Chondrocyte (in vitro differentiated cells): ENCODE data around the gene NECTIN1. TPM values are rescaled to one million over a fixed set of nuclear protein-coding genes. Genes with fewer than 3 reads are reported as not detected.
"Not testable (repeated sequence)": the region's sequence is repeated elsewhere in the genome, so short reads cannot be mapped to it uniquely, and the experiment has no call there.

Experiments
- DNase-seq: peaks from one replicate; pipeline ENCODE4 v3.0.0; 2021; ENCODE audit warnings: mixed read lengths, low spot score
- H3K27ac Mint-ChIP-seq: one replicate; pipeline ENCODE4 v1.8.0; 2021; ENCODE audit warnings: mild to moderate bottlenecking, moderate library complexity, mixed read lengths; ENCODE audit not compliant: unreplicated experiment
- H3K27me3 Mint-ChIP-seq: 2 replicates; pipeline ENCODE4 v1.8.0; 2021; ENCODE audit warnings: low read depth, mixed read lengths
- H3K36me3 Mint-ChIP-seq: 2 replicates; pipeline ENCODE4 v1.8.0; 2021; ENCODE audit warnings: low read depth, mixed read lengths
- H3K4me1 Mint-ChIP-seq: 2 replicates; pipeline ENCODE4 v1.8.0; 2021; ENCODE audit warnings: low read depth, mild to moderate bottlenecking, mixed read lengths
- H3K4me3 Mint-ChIP-seq: one replicate; pipeline ENCODE4 v1.8.0; 2021; ENCODE audit warnings: mild to moderate bottlenecking, moderate library complexity, mixed read lengths; ENCODE audit not compliant: unreplicated experiment
- H3K9me3 Mint-ChIP-seq: 2 replicates; pipeline ENCODE4 v1.8.0; 2021; ENCODE audit warnings: low read depth, mixed read lengths
- CTCF ChIP-seq: fragments of 200-600 bp; sonication (generic); IDR thresholded peaks from 2 replicates; pipeline ENCODE4 v1.5.0; 2021; ENCODE audit warnings: antibody characterized with exemption, mild to moderate bottlenecking, moderate library complexity
- total RNA-seq: library from RNA; stranded (reverse); gene quantifications from 3 replicates; pipeline ENCODE4 v1.2.1, GENCODE V29; 2021

NECTIN1 gene
- total RNA-seq, 1 donor from 2014 or later, result 9.1 TPM

DNA sequence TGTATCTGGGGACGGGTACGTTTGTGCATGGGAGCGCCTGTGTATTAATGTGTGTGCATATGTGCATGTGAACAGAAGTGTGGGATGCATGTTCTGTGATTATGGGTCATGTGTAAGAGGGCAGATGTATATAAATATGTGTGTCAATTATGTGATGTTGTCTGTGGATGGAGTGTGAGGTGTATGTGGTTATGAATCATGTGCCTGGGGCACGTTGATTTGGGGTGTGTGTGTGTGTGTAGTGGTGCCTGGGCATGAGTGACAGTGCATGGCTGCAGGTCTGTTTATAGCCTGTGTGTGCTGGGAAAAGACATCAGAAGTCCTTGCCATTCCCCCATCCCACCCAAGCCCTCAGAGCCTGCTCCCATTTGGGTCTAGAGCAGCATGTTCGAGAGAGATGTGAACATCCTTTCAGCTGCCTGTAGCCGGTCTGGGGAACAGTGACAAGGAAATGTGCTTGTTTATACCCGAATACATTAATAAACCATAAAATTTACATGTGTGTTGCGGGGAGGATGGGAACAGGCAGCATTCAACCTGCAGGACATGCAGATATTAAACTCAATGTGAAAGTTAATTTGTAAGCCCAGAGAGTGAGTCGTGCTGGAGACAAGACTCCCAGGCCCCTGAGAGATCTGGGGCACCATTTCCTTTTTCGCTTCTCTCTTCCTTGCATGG, 129.0 kb downstream of the NECTIN1 start:
- DNase-seq, result no peak
- no peak for TF ChIP-seq CTCF
- H3K27me3 Mint-ChIP-seq, result peaks cover 5% of the 10 kb centered on the region
- peaks cover 15% of the 10 kb centered on the region for H3K4me1 Mint-ChIP-seq
- H3K27ac Mint-ChIP-seq, result no peak overlapping the region
- no peaks in the 10 kb centered on the region for H3K36me3 Mint-ChIP-seq
- H3K4me3 Mint-ChIP-seq, result no peak overlapping the region
- no peaks in the 10 kb centered on the region for H3K9me3 Mint-ChIP-seq

DNA sequence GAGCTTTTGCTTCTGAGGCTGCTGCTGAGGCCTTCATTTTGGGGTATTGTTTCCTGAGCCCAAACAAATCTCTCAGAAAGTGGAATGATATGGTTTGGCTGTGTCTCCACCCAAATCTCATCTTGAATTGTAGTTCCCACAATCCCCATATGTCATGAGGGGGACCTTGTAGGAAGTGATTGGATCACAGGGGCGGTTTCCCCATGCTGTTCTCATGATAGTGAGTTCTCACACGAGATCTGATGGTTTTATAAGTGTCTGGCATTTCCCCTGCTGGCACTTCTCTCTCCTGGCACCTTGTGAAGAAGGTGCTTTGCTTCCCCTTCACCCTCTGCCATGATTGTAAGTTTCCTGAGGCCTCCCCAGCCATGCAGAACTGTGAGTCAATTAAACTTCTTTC, 133.1 kb downstream of the NECTIN1 start:
- not testable (repeated sequence) for H3K4me3 Mint-ChIP-seq, H3K27ac Mint-ChIP-seq

GRCh38 chr11:119594639-119595249, 134.3 kb downstream of the NECTIN1 start:
- TF ChIP-seq CTCF, result no peak
- H3K36me3 Mint-ChIP-seq, result no peaks in the 10 kb centered on the region
- DNase-seq, result no peak
- H3K4me1 Mint-ChIP-seq, result peaks cover 24% of the 10 kb centered on the region
- no peaks in the 10 kb centered on the region for H3K27me3 Mint-ChIP-seq
- no peak overlapping the region for H3K4me3 Mint-ChIP-seq
- H3K9me3 Mint-ChIP-seq, result no peaks in the 10 kb centered on the region
- H3K27ac Mint-ChIP-seq, result peak overlapping the region; percentile 55

More for the DNA sequence above, 133.1 kb downstream of the NECTIN1 start:
- H3K36me3 Mint-ChIP-seq, DNase-seq, H3K9me3 Mint-ChIP-seq, H3K27me3 Mint-ChIP-seq: not testable (repeated sequence)
- peaks cover 24% of the 10 kb centered on the region for H3K4me1 Mint-ChIP-seq

- Mint-ChIP-seq H3K4me3 (no peak overlapping the region), H3K27me3 (no peaks in the 10 kb centered on the region), H3K9me3 (no peaks in the 10 kb centered on the region), H3K36me3 (no peaks in the 10 kb centered on the region), H3K4me1 (peaks cover 20% of the 10 kb centered on the region), H3K27ac (no peak overlapping the region)
- no peak for DNase-seq
- no peak for TF ChIP-seq CTCF
These were observed 135.7 kb downstream of the NECTIN1 start for GRCh38 chr11:119593346-119593745.

GRCh38 chr11:119592642-119593041, 136.4 kb downstream of the NECTIN1 start:
- TF ChIP-seq CTCF, result no peak
- Mint-ChIP-seq H3K4me3 (no peak overlapping the region), H3K27me3 (no peaks in the 10 kb centered on the region), H3K36me3 (no peaks in the 10 kb centered on the region), H3K9me3 (no peaks in the 10 kb centered on the region), H3K27ac (no peak overlapping the region), H3K4me1 (peaks cover 14% of the 10 kb centered on the region)
- DNase-seq, result no peak
